Heart left ventricle (tissue), 16 donors: ENCODE measurements around the gene CRY2. TPM values are rescaled to one million over a fixed set of nuclear protein-coding genes. Genes with fewer than 3 reads are reported as not detected.
A peak's percentile ranks its signal among the peaks of the same experiment; 100 is the strongest.

ENCODE experiments used
- ATAC-seq, 4 donors: fragments of 200-7000 bp; cut with Tn5 transposase; one replicate each; pipeline ENCODE4 v1.9.1; 2020 to 2022; ENCODE audit warnings: moderate library complexity in 4 of 4, mild to moderate bottlenecking in 3 of 4, moderate number of reproducible peaks in 1 of 4
- DNase-seq, 5 donors: peaks; one replicate each; pipeline ENCODE4 v3.0.0-alpha.2; 2020
- H3K27ac ChIP-seq, 12 donors: fragments of 200-600 bp; sonication (generic) in 4 of 12; one replicate each; pipeline versions ENCODE4 v1.5.0 to v1.8.0; 2016 to 2022; ENCODE audit warnings: mild to moderate bottlenecking in 2 of 12
- H3K27me3 ChIP-seq, 9 donors: fragments of 200-600 bp; sonication (generic) in 2 of 9; one replicate each; pipeline versions ENCODE4 v1.5.1 to v1.8.0; 2016 to 2022; ENCODE audit warnings: mild to moderate bottlenecking in 3 of 9
- H3K36me3 ChIP-seq, 9 donors: fragments of 200-600 bp; sonication (generic) in 2 of 9; one replicate each; pipeline versions ENCODE4 v1.5.0 to v1.8.0; 2018 to 2022; ENCODE audit warnings: mild to moderate bottlenecking in 2 of 9
- H3K4me1 ChIP-seq, 12 donors: fragments of 200-600 bp; sonication (generic) in 4 of 12; one replicate each; pipeline versions ENCODE4 v1.5.0 to v1.8.0; 2016 to 2022; ENCODE audit warnings: mild to moderate bottlenecking in 3 of 12
- H3K4me3 ChIP-seq, 12 donors: fragments of 200-600 bp; sonication (generic) in 4 of 12; one replicate each; pipeline versions ENCODE4 v1.5.0 to v1.8.0; 2017 to 2022; ENCODE audit warnings: mild to moderate bottlenecking in 9 of 12, moderate library complexity in 4 of 12
- H3K9me3 ChIP-seq, 12 donors: fragments of 200-600 bp; sonication (generic) in 4 of 12; one replicate each; pipeline versions ENCODE4 v1.5.0 to v1.8.0; 2016 to 2022; ENCODE audit warnings: mild to moderate bottlenecking in 1 of 12
- POLR2A ChIP-seq, 2 donors: fragments of 450-650 bp; IDR thresholded peaks; one replicate each; pipeline ENCODE4 v1.6.1; 2017; ENCODE audit warnings: antibody characterized with exemption in 2 of 2, mild to moderate bottlenecking in 2 of 2, moderate library complexity in 2 of 2
- WGBS, 4 donors: extraction: QIAGEN DNeasy Blood & Tissue Kit in 2 of 4; methylation state at CpG; one replicate each; pipeline versions ENCODE4 v1.1.5 to v1.1.7; 2013 to 2018; 5-methylcytosine and 5-hydroxymethylcytosine counted together
- intact Hi-C, 10 donors: fragments of 100-400 bp; cut with DNase I; formaldehyde crosslinking; loops; one replicate each; pipeline versions ENCODE4 v1.11.1 to v1.14.2; 2022
- polyA plus RNA-seq, 2 donors: library from polyadenylated mRNA; stranded (reverse); fragments of 200-250 nt; gene quantifications; one replicate each; pipeline ENCODE4 v1.2.3, GENCODE V29; 2013
- total RNA-seq, 9 donors: library from RNA; depleted of rRNA in 2 of 9; stranded (reverse); fragments of >200 nt in 2 of 9; fragmentation: NEBNext Ultra II Directional in 3 of 9; extraction: Animal tissue kit (Norgen Biotek cat#: 25700) in 3 of 9; gene quantifications; one replicate each; pipeline versions ENCODE4 v1.1.0 to v1.2.4, GENCODE V29; 2016 to 2023
- TF ChIP-seq, protein P1 (sequence below), 12 donors: fragments of 200-600 bp; sonication (generic) in 4 of 12; IDR thresholded peaks; one replicate each; pipeline versions ENCODE4 v1.5.0 to v1.8.0; 2018 to 2022; ENCODE audit warnings: antibody characterized with exemption in 12 of 12, mild to moderate bottlenecking in 5 of 12
- donor health status: ischemic (EF 13 %, LVEDD 7.1; RV severe dilation, severe dysfunction).
- donor health status: healthy with polysubstance abuse.
- donor health status: DM: no; HTN: yes; CAD: no.
- donor health status: DM: no; HTN: no; CAD: no.
- donor health status: ischemic (EF 25% LVEDD 6.9; RV normal size, moderate dysfunction).
- donor health status: ischemic (EF 25% LVEDD 5.7; RV mildly dilated, moderate dysfunction).
- donor health status: healthy.
- donor health status: DM: yes; HTN: yes; CAD: no.
- donor health status: ischemic (EF 35%, LVEDD 5.7; RV mildly dilated, moderate dysfunction).
- donor health status: nonischemic (EF 11% LVEDD 7.7; RV severe dilation, severe dysfunction).
- donor health status: DM: yes; HTN: yes; CAD: no.
- donor health status: PGD.
- donor health status: ischemic (EF 29% LVEDD 5.4; RV normal size, mild dysfunction).
- donor health status: nonischemic (EF 23%, LVEDD 6.1; RV moderate dilation, normal function).

Gene CRY2
- total and polyA plus RNA-seq, 11 donors: 23.2 to 132 (median 70.3) TPM

GRCh38 chr11:45900916-45901617 is 53.8 kb downstream of the CRY2 start:
- Histone ChIP-seq H3K4me3 (peak overlapping the region in 10 of 12 donors; percentile 32 to 78 (median 60)), H3K9me3 (no peaks in the 10 kb centered on the region), H3K4me1 (peaks cover 5 to 29% (median 23%) of the 10 kb centered on the region in 12 donors), H3K27ac (peak overlapping the region in 1 of 12 donors; percentile 17), H3K27me3 (peaks cover 0 to 30% (median 0%) of the 10 kb centered on the region in 9 donors), H3K36me3 (peaks cover 0 to 17% (median 0%) of the 10 kb centered on the region in 9 donors)
- ATAC-seq (peak in 2 of 4 donors; percentile 34 to 40), DNase-seq (peak in 2 of 5 donors; percentile 41 to 59)
- 11 to 18% (median 13%) methylated on average over 8 of the region's 8 CpGs for whole genome bisulfite sequencing, 4 donors
- intact Hi-C loops: no loop called here
- TF ChIP-seq POLR2A (IDR thresholded peaks at IDR 0.05): no peak
- TF ChIP-seq, protein P1, sequence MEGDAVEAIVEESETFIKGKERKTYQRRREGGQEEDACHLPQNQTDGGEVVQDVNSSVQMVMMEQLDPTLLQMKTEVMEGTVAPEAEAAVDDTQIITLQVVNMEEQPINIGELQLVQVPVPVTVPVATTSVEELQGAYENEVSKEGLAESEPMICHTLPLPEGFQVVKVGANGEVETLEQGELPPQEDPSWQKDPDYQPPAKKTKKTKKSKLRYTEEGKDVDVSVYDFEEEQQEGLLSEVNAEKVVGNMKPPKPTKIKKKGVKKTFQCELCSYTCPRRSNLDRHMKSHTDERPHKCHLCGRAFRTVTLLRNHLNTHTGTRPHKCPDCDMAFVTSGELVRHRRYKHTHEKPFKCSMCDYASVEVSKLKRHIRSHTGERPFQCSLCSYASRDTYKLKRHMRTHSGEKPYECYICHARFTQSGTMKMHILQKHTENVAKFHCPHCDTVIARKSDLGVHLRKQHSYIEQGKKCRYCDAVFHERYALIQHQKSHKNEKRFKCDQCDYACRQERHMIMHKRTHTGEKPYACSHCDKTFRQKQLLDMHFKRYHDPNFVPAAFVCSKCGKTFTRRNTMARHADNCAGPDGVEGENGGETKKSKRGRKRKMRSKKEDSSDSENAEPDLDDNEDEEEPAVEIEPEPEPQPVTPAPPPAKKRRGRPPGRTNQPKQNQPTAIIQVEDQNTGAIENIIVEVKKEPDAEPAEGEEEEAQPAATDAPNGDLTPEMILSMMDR (IDR thresholded peaks at IDR 0.05): no peak

DNA sequence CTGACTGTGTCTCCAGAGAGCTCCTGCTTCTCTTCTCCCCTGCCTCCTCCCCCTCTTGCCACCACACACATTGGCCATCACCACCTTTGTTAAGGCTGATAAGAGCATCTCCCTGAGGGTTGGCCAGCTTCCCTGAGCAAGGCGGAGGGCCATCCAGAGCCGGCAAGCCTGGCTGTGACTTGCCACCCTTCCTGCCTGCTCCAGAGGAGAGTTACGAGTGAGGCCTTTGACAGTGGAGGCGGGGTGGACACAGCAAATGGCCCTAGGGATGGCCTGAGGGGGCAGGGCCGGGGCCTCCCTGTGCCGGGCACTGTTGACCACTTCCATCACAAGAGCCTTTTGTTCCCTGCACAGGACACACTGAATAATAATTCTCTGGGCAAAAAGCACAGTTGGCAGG is 54.4 kb downstream of the CRY2 start:
- intact Hi-C loops: no loop called here
- peaks cover 0 to 25% (median 0%) of the 10 kb centered on the region in 9 donors for H3K27me3 ChIP-seq
- no peak for ATAC-seq
- no peak overlapping the region for H3K27ac ChIP-seq
- H3K4me1 ChIP-seq: peaks cover 5 to 29% (median 23%) of the 10 kb centered on the region in 12 donors
- whole genome bisulfite sequencing, 4 donors: 66 to 83% (median 79%) methylated on average over 2 to 6 of the region's 6 CpGs
- no peaks in the 10 kb centered on the region for H3K9me3 ChIP-seq
- no peak overlapping the region for H3K4me3 ChIP-seq
- peaks cover 0 to 17% (median 0%) of the 10 kb centered on the region in 9 donors for H3K36me3 ChIP-seq
- no peak for DNase-seq
- TF ChIP-seq, protein P1 (IDR thresholded peaks at IDR 0.05): no peak
- TF ChIP-seq POLR2A (IDR thresholded peaks at IDR 0.05): no peak

DNA sequence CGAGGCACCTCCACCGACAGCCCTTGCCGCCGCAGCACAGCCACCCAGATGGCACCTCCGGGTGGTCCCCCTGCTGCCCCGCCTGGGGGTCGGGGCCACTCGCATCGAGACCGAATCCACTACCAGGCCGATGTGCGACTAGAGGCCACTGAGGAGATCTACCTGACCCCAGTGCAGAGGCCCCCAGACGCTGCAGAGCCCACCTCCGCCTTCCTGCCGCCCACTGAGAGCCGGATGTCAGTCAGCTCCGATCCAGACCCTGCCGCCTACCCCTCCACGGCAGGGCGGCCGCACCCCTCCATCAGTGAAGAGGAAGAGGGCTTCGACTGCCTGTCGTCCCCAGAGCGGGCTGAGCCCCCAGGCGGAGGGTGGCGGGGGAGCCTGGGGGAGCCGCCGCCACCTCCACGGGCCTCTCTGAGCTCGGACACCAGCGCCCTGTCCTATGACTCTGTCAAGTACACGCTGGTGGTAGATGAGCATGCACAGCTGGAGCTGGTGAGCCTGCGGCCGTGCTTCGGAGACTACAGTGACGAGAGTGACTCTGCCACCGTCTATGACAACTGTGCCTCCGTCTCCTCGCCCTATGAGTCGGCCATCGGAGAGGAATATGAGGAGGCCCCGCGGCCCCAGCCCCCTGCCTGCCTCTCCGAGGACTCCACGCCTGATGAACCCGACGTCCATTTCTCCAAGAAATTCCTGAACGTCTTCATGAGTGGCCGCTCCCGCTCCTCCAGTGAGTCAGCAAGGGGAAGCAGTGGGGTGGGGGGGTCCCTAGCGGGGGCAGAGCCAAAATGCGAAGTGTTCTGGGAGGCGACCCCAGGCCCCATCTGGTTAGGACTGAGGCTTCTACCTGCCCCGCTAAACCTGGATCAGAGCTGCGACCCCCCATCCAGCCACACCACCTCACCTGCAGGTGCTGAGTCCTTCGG is 55.4 kb downstream of the CRY2 start:
- intact Hi-C loops: no loop called here
- H3K4me1 ChIP-seq: peaks cover 5 to 29% (median 23%) of the 10 kb centered on the region in 12 donors
- no peak overlapping the region for H3K4me3 ChIP-seq
- TF ChIP-seq, protein P1 (IDR thresholded peaks at IDR 0.05): no peak
- TF ChIP-seq POLR2A (IDR thresholded peaks at IDR 0.05): no peak
- no peak for DNase-seq
- H3K9me3 ChIP-seq: no peaks in the 10 kb centered on the region
- no peak overlapping the region for H3K27ac ChIP-seq
- peaks cover 0 to 24% (median 0%) of the 10 kb centered on the region in 9 donors for H3K27me3 ChIP-seq
- ATAC-seq: no peak
- peaks cover 0 to 17% (median 0%) of the 10 kb centered on the region in 9 donors for H3K36me3 ChIP-seq
- 94 to 96% (median 94%) methylated on average over 37 to 56 of the region's 56 CpGs for WGBS, 4 donors
